ENCODE results near the gene RAB11B. TPM values are rescaled to one million over a fixed set of nuclear protein-coding genes. Genes with fewer than 3 reads are reported as not detected.

The RAB11B gene
- total RNA-seq, 4 donors from 2014 or later, result 76.2 to 181 (median 151) TPM

DNA sequence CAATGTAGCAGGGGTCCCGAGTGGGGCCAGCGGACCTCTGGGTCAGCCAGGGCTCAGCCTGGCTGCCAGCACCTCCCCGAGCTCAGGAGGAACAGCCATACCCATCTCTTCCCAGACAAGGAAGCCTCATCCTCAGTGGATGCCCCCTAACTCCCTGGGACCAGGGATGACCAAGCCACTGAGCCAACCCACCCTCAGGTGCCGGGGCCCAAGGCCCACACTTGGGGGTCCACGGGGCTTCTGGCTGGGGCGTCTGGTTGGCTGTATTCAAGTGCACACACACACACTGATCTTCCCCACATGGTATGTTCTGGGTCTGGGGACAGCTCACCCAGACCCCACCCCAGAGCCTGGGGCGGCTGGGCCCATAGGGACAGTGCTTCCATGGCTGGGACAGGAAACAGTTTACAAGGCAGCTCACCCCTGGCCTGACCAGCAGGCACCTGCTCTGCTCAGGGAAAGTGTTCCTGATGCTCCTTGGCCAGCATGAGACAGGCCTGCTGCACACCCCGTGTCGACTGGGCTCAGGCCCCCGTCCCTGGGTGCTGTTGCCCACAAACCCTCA, 7.7 kb downstream of the RAB11B start:
- Histone ChIP-seq H3K4me1 (peaks cover 0 to 45% (median 2%) of the 10 kb centered on the region in 4 donors), H3K4me3 (no peak overlapping the region), H3K27me3 (no peaks in the 10 kb centered on the region), H3K9me3 (no peaks in the 10 kb centered on the region), H3K27ac (no peak overlapping the region), H3K36me3 (peaks cover 0 to 30% (median 0%) of the 10 kb centered on the region in 3 donors)
- TF ChIP-seq, protein P1, sequence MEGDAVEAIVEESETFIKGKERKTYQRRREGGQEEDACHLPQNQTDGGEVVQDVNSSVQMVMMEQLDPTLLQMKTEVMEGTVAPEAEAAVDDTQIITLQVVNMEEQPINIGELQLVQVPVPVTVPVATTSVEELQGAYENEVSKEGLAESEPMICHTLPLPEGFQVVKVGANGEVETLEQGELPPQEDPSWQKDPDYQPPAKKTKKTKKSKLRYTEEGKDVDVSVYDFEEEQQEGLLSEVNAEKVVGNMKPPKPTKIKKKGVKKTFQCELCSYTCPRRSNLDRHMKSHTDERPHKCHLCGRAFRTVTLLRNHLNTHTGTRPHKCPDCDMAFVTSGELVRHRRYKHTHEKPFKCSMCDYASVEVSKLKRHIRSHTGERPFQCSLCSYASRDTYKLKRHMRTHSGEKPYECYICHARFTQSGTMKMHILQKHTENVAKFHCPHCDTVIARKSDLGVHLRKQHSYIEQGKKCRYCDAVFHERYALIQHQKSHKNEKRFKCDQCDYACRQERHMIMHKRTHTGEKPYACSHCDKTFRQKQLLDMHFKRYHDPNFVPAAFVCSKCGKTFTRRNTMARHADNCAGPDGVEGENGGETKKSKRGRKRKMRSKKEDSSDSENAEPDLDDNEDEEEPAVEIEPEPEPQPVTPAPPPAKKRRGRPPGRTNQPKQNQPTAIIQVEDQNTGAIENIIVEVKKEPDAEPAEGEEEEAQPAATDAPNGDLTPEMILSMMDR (IDR thresholded peaks at IDR 0.05), result no peak
- peak in 1 of 3 donors; percentile 36 for DNase-seq

DNA sequence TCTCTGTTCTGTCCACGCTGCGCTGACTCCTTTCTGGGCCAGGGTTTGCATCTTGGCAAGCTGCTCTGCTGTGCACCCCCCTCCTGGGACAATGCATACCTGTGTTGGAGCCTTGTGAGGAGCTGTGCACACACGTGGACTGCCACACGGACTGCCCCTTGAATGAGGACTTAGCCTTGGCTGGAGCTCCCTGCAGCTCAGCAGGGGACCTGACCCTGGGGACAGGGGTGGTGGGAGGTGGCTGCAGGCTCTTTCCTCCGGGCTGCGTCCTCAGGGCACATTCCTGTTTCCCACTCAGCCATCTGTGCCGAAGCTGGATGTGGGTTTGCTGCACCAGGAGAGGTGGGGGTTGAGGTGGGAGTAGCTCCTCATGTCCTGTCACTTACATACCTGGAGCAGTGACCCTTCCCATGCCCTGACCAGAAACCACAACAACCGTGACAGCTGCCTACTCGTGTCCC, 8.2 kb downstream of the RAB11B start:
- H3K27ac ChIP-seq, result no peak overlapping the region
- no peaks in the 10 kb centered on the region for H3K9me3 ChIP-seq
- H3K27me3 ChIP-seq, result no peaks in the 10 kb centered on the region
- DNase-seq, result no peak
- H3K4me1 ChIP-seq, result peaks cover 0 to 40% (median 2%) of the 10 kb centered on the region in 4 donors
- peaks cover 0 to 35% (median 0%) of the 10 kb centered on the region in 3 donors for H3K36me3 ChIP-seq
- no peak overlapping the region for H3K4me3 ChIP-seq
- no peak for TF ChIP-seq POLR2A (IDR thresholded peaks at IDR 0.05)
- TF ChIP-seq, protein P1 (IDR thresholded peaks at IDR 0.05), result no peak

DNA sequence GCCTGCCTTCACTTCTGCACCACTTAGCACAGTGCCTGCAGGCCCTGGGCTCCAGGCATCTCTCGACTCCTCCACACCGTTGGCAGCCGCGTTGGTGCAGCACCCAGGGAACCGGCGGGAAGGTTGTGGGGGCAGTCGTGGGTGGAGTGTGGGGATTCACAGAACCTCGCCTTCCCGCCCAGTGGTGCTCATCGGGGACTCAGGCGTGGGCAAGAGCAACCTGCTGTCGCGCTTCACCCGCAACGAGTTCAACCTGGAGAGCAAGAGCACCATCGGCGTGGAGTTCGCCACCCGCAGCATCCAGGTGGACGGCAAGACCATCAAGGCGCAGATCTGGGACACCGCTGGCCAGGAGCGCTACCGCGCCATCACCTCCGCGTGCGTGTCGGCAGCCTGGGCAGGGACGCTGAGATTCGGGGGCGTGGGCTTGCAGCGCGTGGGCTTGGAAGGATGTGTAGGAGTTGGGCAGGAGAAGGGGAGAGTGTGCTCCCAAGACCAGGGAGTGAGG, 9.6 kb downstream of the RAB11B start:
- Histone ChIP-seq H3K27ac (no peak overlapping the region), H3K4me1 (peaks cover 0 to 26% (median 2%) of the 10 kb centered on the region in 4 donors), H3K9me3 (no peaks in the 10 kb centered on the region), H3K27me3 (no peaks in the 10 kb centered on the region), H3K4me3 (no peak overlapping the region), H3K36me3 (peaks cover 0 to 48% (median 0%) of the 10 kb centered on the region in 3 donors)
- DNase-seq, result no peak
- TF ChIP-seq, protein P1 (IDR thresholded peaks at IDR 0.05), result no peak
- TF ChIP-seq POLR2A (IDR thresholded peaks at IDR 0.05), result no peak

DNA sequence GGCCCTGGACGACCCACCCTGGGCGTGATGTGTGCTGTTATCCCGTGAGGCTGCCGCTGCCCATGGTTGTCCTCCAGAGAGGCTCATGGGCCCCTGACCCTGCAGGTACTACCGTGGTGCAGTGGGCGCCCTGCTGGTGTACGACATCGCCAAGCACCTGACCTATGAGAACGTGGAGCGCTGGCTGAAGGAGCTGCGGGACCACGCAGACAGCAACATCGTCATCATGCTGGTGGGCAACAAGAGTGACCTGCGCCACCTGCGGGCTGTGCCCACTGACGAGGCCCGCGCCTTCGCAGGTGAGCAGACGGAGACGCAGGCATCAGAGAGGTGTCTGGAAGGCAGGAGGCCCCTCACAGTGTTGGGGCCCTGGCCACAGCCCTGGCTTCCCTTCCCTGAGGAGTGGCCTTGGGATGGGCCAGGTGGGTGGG, 11.8 kb downstream of the RAB11B start:
- no peaks in the 10 kb centered on the region for H3K27me3 ChIP-seq
- H3K27ac ChIP-seq, result no peak overlapping the region
- peaks cover 0 to 13% (median 0%) of the 10 kb centered on the region in 4 donors for H3K4me1 ChIP-seq
- no peak overlapping the region for H3K4me3 ChIP-seq
- TF ChIP-seq, protein P1 (IDR thresholded peaks at IDR 0.05), result no peak
- no peak for TF ChIP-seq POLR2A (IDR thresholded peaks at IDR 0.05)
- peaks cover 0 to 54% (median 0%) of the 10 kb centered on the region in 3 donors for H3K36me3 ChIP-seq
- DNase-seq, result no peak
- no peaks in the 10 kb centered on the region for H3K9me3 ChIP-seq

DNA sequence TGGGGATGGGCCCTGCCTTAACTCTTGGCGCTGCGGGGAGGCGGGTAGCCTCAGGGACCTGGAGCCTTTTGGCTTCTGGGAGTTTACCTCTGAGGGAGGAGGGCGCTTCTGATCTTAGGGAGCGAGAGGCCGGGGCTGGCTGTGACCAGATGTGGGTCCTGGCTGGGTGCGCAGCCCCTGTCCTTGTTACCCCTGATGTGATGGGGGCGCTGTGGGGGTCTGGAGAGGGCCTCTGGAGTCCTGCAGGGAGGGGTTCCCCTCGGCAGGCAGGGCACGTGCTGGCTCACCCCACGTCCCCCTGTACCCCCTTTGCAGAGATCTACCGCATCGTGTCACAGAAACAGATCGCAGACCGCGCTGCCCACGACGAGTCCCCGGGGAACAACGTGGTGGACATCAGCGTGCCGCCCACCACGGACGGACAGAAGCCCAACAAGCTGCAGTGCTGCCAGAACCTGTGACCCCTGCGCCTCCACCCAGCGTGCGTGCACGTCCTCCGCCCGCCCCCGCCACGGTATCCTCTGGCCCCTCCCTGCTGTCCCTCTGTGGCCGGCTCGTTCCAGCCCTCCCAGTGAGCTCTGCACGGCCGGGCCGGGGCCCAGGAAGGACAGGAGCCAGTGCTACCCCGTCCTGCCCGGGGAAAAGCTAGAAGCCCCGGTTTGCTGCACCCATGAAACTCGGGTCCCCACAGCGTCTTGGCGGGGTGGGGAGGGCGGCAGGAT, 13.1 kb downstream of the RAB11B start:
- H3K9me3 ChIP-seq, result no peaks in the 10 kb centered on the region
- no peak for TF ChIP-seq POLR2A (IDR thresholded peaks at IDR 0.05)
- TF ChIP-seq, protein P1 (IDR thresholded peaks at IDR 0.05), result no peak
- H3K27me3 ChIP-seq, result no peaks in the 10 kb centered on the region
- peak overlapping the region in 1 of 4 donors; percentile 56 for H3K27ac ChIP-seq
- H3K4me1 ChIP-seq, result peaks cover 0 to under 1% (median 0%) of the 10 kb centered on the region in 4 donors
- peaks cover 0 to 54% (median 0%) of the 10 kb centered on the region in 3 donors for H3K36me3 ChIP-seq
- peak overlapping the region in 1 of 4 donors; percentile 19 for H3K4me3 ChIP-seq
- DNase-seq, result no peak

All from Peyer's patch (tissue), 4 donors.